Measurements from ENCODE around the gene CHRDL2.

Gene CHRDL2

DNA sequence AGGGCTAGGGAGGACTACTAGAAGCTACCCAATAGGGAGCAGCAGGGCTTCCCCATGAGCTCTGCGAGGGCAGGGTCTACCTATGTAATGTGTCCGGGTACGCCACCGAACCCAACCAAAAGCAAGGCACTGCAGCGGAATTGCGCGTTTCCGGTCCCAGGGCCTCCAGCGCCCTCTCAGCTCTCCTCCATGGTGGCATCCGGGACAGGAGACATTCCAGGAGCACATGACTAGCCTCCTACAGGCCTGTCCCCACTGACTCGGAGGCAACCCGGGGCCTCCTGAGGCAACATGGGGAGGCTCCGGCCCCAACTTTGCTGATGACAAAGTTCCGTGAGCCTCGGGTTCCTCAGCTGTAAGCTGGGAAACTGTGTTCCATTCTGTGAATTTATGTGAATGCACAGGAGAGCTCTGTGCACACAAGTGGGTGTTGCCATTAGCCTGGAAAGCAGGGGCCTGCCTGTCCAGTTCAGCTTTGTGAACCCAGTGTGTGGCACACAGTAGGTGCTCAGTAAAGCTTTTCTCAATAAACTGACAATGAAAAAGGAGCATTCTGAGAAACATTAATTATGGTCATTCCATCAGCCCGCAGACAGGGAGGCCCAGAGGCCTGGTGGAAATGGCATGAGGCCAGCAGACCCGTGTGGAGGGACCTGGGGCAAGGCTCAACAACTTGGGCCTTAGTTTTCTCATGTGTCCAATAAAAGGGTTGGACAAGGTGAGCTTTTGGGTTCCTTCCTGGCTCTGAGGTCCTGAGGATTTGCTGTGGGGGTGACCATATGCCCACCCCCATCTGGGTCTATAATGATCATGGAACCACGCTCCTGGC lies 50.3 kb downstream of the CHRDL2 start:
- DNase-seq (no peak), ATAC-seq (replicated peaks) (no peak)
- H3K36me3 Mint-ChIP-seq: no peaks in the 10 kb centered on the region
- peaks cover 32 to 46% of the 10 kb centered on the region in 2 donors for H3K27me3 Mint-ChIP-seq
- no peak overlapping the region for H3K4me3 Mint-ChIP-seq
- peaks cover 0 to 4% of the 10 kb centered on the region in 2 donors for H3K4me1 Mint-ChIP-seq
- H3K27ac Mint-ChIP-seq: no peak overlapping the region
- H3K9me3 Mint-ChIP-seq: no peaks in the 10 kb centered on the region

DNA sequence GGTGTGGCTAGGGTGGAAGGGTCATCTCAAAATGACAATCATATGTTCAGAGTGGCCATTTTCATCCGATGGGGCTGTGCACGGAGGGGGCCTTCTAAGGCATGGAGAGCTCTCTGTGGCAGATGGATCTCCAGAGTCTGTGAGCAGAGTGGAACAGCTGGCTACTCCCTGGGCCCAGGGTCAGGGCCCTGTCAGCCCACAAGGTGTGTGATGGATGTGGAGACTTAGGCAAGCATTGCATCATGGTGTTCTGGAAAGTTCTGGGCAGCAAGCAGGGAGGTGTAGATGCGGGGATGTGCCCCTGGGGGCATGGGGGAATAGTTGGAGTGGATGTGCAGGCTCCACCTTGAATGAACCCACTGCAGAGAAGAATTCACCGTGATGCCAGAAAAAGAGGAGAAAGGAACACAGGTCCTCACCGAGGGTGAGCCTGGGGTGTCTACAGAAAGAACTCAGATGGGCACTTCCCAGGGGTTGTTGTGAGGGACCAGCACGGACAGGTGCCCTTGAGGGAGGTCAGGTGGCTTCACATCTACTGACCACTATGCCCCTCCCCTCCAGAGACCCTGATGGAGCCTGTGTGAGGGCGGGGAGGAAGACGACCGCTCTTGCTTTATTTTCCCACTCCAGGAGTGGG lies 51.1 kb downstream of the CHRDL2 start:
- no peaks in the 10 kb centered on the region for H3K36me3 Mint-ChIP-seq
- peaks cover 32 to 44% of the 10 kb centered on the region in 2 donors for H3K27me3 Mint-ChIP-seq
- no peak overlapping the region for H3K27ac Mint-ChIP-seq
- DNase-seq (no peak), ATAC-seq (replicated peaks) (no peak)
- peaks cover 0 to 4% of the 10 kb centered on the region in 2 donors for H3K4me1 Mint-ChIP-seq
- H3K4me3 Mint-ChIP-seq: no peak overlapping the region
- H3K9me3 Mint-ChIP-seq: no peaks in the 10 kb centered on the region

- DNase-seq: no peak
- ATAC-seq (replicated peaks): no peak
- Mint-ChIP-seq H3K36me3 (peaks cover 0 to 4% of the 10 kb centered on the region in 2 donors), H3K27me3 (peaks cover 27 to 38% of the 10 kb centered on the region in 2 donors), H3K4me3 (no peak overlapping the region), H3K9me3 (no peaks in the 10 kb centered on the region), H3K4me1 (peaks cover 0 to 4% of the 10 kb centered on the region in 2 donors), H3K27ac (no peak overlapping the region)
Measured at GRCh38 chr11:74679513-74679865, 51.7 kb downstream of the CHRDL2 start.

- H3K27me3 Mint-ChIP-seq: peaks cover 23 to 33% of the 10 kb centered on the region in 2 donors
Measured at GRCh38 chr11:74678591-74679512, 52.4 kb downstream of the CHRDL2 start.

GRCh38 chr11:74678041-74678440 lies 53.2 kb downstream of the CHRDL2 start:
- Mint-ChIP-seq H3K27me3 (peaks cover 19 to 28% of the 10 kb centered on the region in 2 donors), H3K4me1 (peaks cover 0 to 2% of the 10 kb centered on the region in 2 donors), H3K4me3 (no peak overlapping the region), H3K36me3 (peaks cover 2 to 12% of the 10 kb centered on the region in 2 donors), H3K27ac (no peak overlapping the region), H3K9me3 (peaks cover 0 to 2% of the 10 kb centered on the region in 2 donors)
- ATAC-seq (replicated peaks) (no peak), DNase-seq (no peak)

More at GRCh38 chr11:74678591-74679512, 52.4 kb downstream of the CHRDL2 start:
- no peak for DNase-seq
- H3K9me3 Mint-ChIP-seq: peaks cover 0 to under 1% of the 10 kb centered on the region in 2 donors
- peaks cover 0 to 2% of the 10 kb centered on the region in 2 donors for H3K4me1 Mint-ChIP-seq
- ATAC-seq (replicated peaks): no peak
- H3K27ac Mint-ChIP-seq: no peak overlapping the region
- H3K36me3 Mint-ChIP-seq: peaks cover under 1 to 7% of the 10 kb centered on the region in 2 donors
- H3K4me3 Mint-ChIP-seq: no peak overlapping the region

GRCh38 chr11:74677131-74677530 lies 54.1 kb downstream of the CHRDL2 start:
- Mint-ChIP-seq H3K27ac (no peak overlapping the region), H3K9me3 (peaks cover 0 to 2% of the 10 kb centered on the region in 2 donors), H3K36me3 (peaks cover 2 to 12% of the 10 kb centered on the region in 2 donors), H3K4me3 (no peak overlapping the region), H3K27me3 (peaks cover 10 to 19% of the 10 kb centered on the region in 2 donors), H3K4me1 (peaks cover 0 to 2% of the 10 kb centered on the region in 2 donors)
- DNase-seq (no peak), ATAC-seq (replicated peaks) (no peak)

GRCh38 chr11:74676596-74676995 lies 54.6 kb downstream of the CHRDL2 start:
- H3K27ac Mint-ChIP-seq: no peak overlapping the region
- peaks cover 2 to 12% of the 10 kb centered on the region in 2 donors for H3K36me3 Mint-ChIP-seq
- DNase-seq (no peak), ATAC-seq (replicated peaks) (no peak)
- peaks cover 0 to 2% of the 10 kb centered on the region in 2 donors for H3K9me3 Mint-ChIP-seq
- peaks cover 8 to 14% of the 10 kb centered on the region in 2 donors for H3K27me3 Mint-ChIP-seq
- H3K4me1 Mint-ChIP-seq: peaks cover 0 to 2% of the 10 kb centered on the region in 2 donors
- H3K4me3 Mint-ChIP-seq: no peak overlapping the region

DNA sequence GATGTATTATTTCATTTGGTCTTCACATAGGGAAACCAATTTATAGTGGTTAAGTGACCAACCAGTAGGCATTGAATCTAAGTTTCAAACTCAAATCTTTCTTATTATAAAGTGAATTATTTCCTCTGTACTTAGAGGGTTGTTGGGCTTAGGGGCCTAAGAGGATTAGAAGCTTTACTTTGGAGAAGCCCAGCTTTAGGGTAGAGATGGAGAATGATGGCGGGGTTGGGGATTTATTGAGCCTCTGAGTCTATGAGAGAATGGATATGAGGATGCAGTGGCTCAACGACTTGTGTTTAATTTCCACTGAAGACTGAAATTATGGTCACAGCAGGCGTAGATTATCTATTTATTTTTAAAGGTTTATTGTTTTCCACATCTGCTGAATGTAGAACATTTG lies 55.5 kb downstream of the CHRDL2 start:
- Mint-ChIP-seq H3K4me3 (no peak overlapping the region), H3K36me3 (peaks cover 3 to 16% of the 10 kb centered on the region in 2 donors), H3K9me3 (peaks cover 0 to 2% of the 10 kb centered on the region in 2 donors), H3K27me3 (peaks cover 6 to 10% of the 10 kb centered on the region in 2 donors), H3K4me1 (peaks cover 0 to 2% of the 10 kb centered on the region in 2 donors), H3K27ac (no peak overlapping the region)
- DNase-seq (no peak), ATAC-seq (replicated peaks) (no peak)

DNA sequence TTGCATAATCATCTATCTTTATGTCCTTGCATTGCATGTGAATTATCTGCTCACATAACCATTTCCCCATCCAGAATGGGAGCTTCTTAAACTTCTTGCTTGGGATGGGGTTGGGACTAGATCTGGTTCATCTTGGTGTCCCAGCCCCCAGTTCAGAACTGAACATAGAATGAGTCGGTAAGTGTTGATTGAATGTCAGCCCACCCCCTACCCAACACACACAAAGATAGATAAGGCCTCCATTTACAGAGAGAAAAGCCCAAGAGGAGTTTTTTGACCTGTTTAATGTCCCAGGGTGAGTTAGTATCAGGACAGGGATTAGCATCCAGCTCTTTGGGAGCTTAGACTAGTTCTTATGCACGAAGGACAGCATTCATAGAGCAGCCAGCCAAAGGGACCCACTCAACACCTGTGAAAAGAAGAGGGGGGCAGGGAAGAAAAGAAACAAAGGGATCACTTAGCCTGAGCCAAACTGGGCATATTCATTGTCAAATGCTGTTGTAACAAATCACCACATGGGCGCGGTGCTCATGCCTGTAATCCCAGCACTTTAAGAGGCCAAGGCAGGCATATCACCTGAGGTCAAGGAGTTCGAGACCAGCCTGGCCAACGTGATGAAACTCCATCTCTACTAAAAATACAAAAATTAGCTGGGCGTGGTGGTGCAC lies 57.4 kb downstream of the CHRDL2 start:
- no peak for ATAC-seq (replicated peaks)
- Mint-ChIP-seq H3K9me3 (peaks cover 0 to 2% of the 10 kb centered on the region in 2 donors), H3K4me1 (peaks cover 0 to 2% of the 10 kb centered on the region in 2 donors), H3K27me3 (no peaks in the 10 kb centered on the region), H3K4me3 (no peak overlapping the region), H3K36me3 (peaks cover 3 to 16% of the 10 kb centered on the region in 2 donors), H3K27ac (no peak overlapping the region)
- no peak for DNase-seq

- Mint-ChIP-seq H3K4me1 (peaks cover 0 to 2% of the 10 kb centered on the region in 2 donors), H3K4me3 (no peak overlapping the region), H3K27ac (no peak overlapping the region), H3K36me3 (peaks cover 3 to 19% of the 10 kb centered on the region in 2 donors), H3K27me3 (no peaks in the 10 kb centered on the region), H3K9me3 (peaks cover 0 to 2% of the 10 kb centered on the region in 2 donors)
- DNase-seq (no peak), ATAC-seq (replicated peaks) (no peak)
Measured at GRCh38 chr11:74672956-74673692, 58.1 kb downstream of the CHRDL2 start.

DNA sequence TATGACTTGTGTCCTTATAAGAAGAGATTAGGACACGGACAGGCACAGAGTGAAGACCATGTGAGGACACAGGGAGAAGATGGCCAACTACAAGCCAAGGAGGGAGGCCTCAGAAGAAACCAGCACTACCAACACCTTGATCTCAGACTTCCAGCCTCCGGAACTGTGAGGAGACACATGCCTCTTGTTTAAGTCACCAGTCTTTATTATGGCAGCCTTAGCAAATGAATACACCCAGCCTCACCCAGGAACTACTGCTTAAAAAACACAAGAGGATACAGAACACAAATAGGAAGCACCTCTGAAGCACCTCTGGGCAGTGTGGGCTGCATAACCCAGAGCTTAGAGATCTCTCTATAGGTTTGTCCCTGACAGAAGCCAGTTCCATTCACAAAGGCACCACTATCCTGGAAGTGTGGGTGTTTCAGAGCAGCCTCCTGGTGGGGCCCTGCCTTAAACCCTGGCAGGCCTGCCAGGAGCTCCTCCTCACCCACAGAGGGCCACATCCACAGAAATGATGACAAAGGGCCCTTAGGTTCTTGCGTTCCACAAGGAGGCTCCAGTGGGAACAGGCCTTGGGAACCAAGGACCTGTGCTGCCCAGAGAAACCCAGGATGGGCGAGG lies 58.8 kb downstream of the CHRDL2 start:
- Mint-ChIP-seq H3K4me3 (no peak overlapping the region), H3K9me3 (peaks cover 0 to 2% of the 10 kb centered on the region in 2 donors), H3K27ac (no peak overlapping the region), H3K4me1 (peaks cover 0 to 2% of the 10 kb centered on the region in 2 donors), H3K27me3 (no peaks in the 10 kb centered on the region), H3K36me3 (peaks cover 3 to 19% of the 10 kb centered on the region in 2 donors)
- no peak for ATAC-seq (replicated peaks)
- DNase-seq: no peak

DNA sequence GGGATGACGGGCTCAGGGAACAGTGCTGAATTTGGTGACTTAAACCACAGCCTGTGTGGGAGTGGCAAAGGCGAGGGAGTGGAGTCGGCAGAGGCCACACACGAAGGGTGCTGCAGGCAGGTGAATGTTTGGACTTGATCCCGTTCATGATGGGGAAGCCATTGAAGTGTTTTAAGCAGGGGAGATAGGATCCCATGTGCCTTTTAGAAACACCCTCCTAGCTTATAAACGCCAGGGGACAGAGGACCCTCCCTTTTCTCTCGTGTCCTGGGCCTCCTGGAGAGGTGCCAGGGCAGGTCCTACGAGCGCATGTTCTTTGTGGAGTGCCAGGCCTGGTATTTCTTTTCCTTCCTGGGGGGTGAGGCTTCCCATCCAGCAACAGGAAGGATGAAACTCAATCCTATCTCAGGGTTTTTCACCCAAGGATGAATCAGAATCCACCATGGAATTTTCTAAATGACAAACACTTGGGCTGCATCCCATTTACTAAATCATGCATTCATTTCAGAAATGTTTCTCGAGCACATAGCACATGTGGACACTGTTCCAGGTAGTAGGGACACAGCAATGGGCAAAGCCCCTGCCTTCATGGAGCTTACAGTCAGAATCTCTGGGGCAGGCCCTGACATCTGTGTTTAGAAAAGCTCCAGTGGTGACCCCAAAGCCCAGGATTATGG lies 59.6 kb downstream of the CHRDL2 start:
- Mint-ChIP-seq H3K4me3 (no peak overlapping the region), H3K27me3 (no peaks in the 10 kb centered on the region), H3K4me1 (peaks cover 0 to under 1% of the 10 kb centered on the region in 2 donors), H3K36me3 (peaks cover 3 to 19% of the 10 kb centered on the region in 2 donors), H3K27ac (no peak overlapping the region), H3K9me3 (peaks cover 0 to 2% of the 10 kb centered on the region in 2 donors)
- ATAC-seq (replicated peaks) (no peak), DNase-seq (no peak)

Data from stimulated activated naive B cell treated with anti-CD40 and anti-IgM and Interleukin-4, amounts not matched to agents 10 μg/mL and 1 μg/mL and 100 μg/mL, for 72 hours (primary cell).